WTC11 (cell line): Measurements from ENCODE around the gene GDF2. TPM values are rescaled to one million over a fixed set of nuclear protein-coding genes. Genes with fewer than 3 reads are reported as not detected.

Experiments
- ATAC-seq: fragments of 200-7000 bp; cut with Tn5 transposase; 2 replicates; pipeline ENCODE4 v1.10.0; 2021; ENCODE audit warnings: mild to moderate bottlenecking, moderate library complexity
- CTCF ChIA-PET: fragments of 300-600 bp; sonication (Branson Sonifier 250); formaldehyde crosslinking; loops from one replicate; lab custom pipeline; 2021; ENCODE audit warnings: antibody characterized with exemption; lab: Charles Lee
- POLR2A ChIA-PET: fragments of 350-600 bp; sonication (Branson Sonifier 250); formaldehyde crosslinking; loops from one replicate; lab custom pipeline; 2021; ENCODE audit warnings: antibody characterized with exemption; lab: Charles Lee
- DNase-seq: peaks from one replicate; pipeline ENCODE4 v3.0.0; 2021; ENCODE audit warnings: low spot score
- H3K27ac Mint-ChIP-seq: 2 replicates; pipeline ENCODE4 v1.8.0; 2021; ENCODE audit warnings: mixed read lengths
- H3K27me3 Mint-ChIP-seq: 2 replicates; pipeline ENCODE4 v1.8.0; 2021; ENCODE audit warnings: low read depth, mild to moderate bottlenecking, moderate library complexity, mixed read lengths
- H3K36me3 Mint-ChIP-seq: 2 replicates; pipeline ENCODE4 v1.8.0; 2021; ENCODE audit warnings: mixed read lengths
- H3K4me1 Mint-ChIP-seq: 2 replicates; pipeline ENCODE4 v1.8.0; 2022; ENCODE audit warnings: mixed read lengths
- H3K4me3 Mint-ChIP-seq: 2 replicates; pipeline ENCODE4 v1.8.0; 2021; ENCODE audit warnings: mild to moderate bottlenecking, moderate library complexity, mixed read lengths
- H3K9me3 Mint-ChIP-seq: 2 replicates; pipeline ENCODE4 v1.8.0; 2021; ENCODE audit warnings: mixed read lengths
- ATF1 ChIP-seq: sonication (generic); formaldehyde crosslinking; IDR thresholded peaks from 2 replicates; pipeline ENCODE4 v1.8.1; 2023; ENCODE audit warnings: mild to moderate bottlenecking, moderate library complexity, missing genetic modification reagents
- EMX1 ChIP-seq: fragments of 250-450 bp; sonication (Bioruptor Pico); IDR thresholded peaks from 2 replicates; pipeline ENCODE4 v1.8.0; 2021; ENCODE audit warnings: mild to moderate bottlenecking
- FOXK1 ChIP-seq: sonication (generic); formaldehyde crosslinking; IDR thresholded peaks from 2 replicates; pipeline ENCODE4 v1.8.0; 2022; ENCODE audit warnings: mild to moderate bottlenecking, moderate library complexity, missing genetic modification reagents
- FOXP4 ChIP-seq: sonication (generic); formaldehyde crosslinking; IDR thresholded peaks from 2 replicates; pipeline ENCODE4 v1.8.0; 2022; ENCODE audit warnings: mild to moderate bottlenecking, missing genetic modification reagents
- IRF1 ChIP-seq: sonication (generic); formaldehyde crosslinking; IDR thresholded peaks from 2 replicates; pipeline ENCODE4 v1.8.0; 2023; ENCODE audit warnings: missing genetic modification reagents
- IRF2 ChIP-seq: sonication (generic); formaldehyde crosslinking; IDR thresholded peaks from 2 replicates; pipeline ENCODE4 v1.8.0; 2022; ENCODE audit warnings: low read depth, missing genetic modification reagents, borderline replicate concordance
- JUN ChIP-seq: sonication (generic); formaldehyde crosslinking; IDR thresholded peaks from 2 replicates; pipeline ENCODE4 v1.8.0; 2023; ENCODE audit warnings: mild to moderate bottlenecking, missing genetic modification reagents
- MYBL2 ChIP-seq: sonication (generic); formaldehyde crosslinking; IDR thresholded peaks from 2 replicates; pipeline ENCODE4 v1.8.1; 2023; ENCODE audit warnings: mild to moderate bottlenecking, moderate library complexity, missing genetic modification reagents
- NR3C1 ChIP-seq: sonication (generic); formaldehyde crosslinking; conservative IDR thresholded peaks from 2 replicates; pipeline ENCODE4 v1.8.1; 2023; ENCODE audit warnings: low read depth, mild to moderate bottlenecking, missing genetic modification reagents
- TCF7 ChIP-seq: sonication (generic); formaldehyde crosslinking; IDR thresholded peaks from 2 replicates; pipeline ENCODE4 v1.8.0; 2022; ENCODE audit warnings: mild to moderate bottlenecking, low read depth, missing genetic modification reagents, moderate library complexity
- ZNF121 ChIP-seq: sonication (generic); formaldehyde crosslinking; IDR thresholded peaks from 2 replicates; pipeline ENCODE4 v1.8.0; 2023; ENCODE audit warnings: missing genetic modification reagents
- ZNF671 ChIP-seq: fragments of 250-450 bp; sonication (Bioruptor Pico); IDR thresholded peaks from 2 replicates; pipeline ENCODE4 v1.8.0; 2021; ENCODE audit warnings: mild to moderate bottlenecking
- total RNA-seq: library from RNA; stranded (reverse); gene quantifications from 3 replicates; pipeline ENCODE4 v1.2.3, GENCODE V29; 2021
- TF ChIP-seq, protein P1 (sequence below): sonication (generic); formaldehyde crosslinking; IDR thresholded peaks from 2 replicates; pipeline ENCODE4 v1.8.1; 2023; ENCODE audit warnings: mild to moderate bottlenecking, missing genetic modification reagents, borderline replicate concordance
- TF ChIP-seq, protein P2 (sequence below): fragments of 250-450 bp; sonication (Bioruptor Pico); IDR thresholded peaks from 2 replicates; pipeline ENCODE4 v1.8.0; 2021; ENCODE audit warnings: mild to moderate bottlenecking
- TF ChIP-seq, protein P3 (sequence below): fragments of 250-450 bp; sonication (Bioruptor Pico); IDR thresholded peaks from 2 replicates; pipeline ENCODE4 v1.9.0; 2021; ENCODE audit warnings: mild to moderate bottlenecking, borderline replicate concordance
- TF ChIP-seq, protein P4 (sequence below): sonication (generic); formaldehyde crosslinking; IDR thresholded peaks from 2 replicates; pipeline ENCODE4 v1.8.1; 2022; ENCODE audit warnings: low read depth, missing genetic modification reagents, borderline replicate concordance
- TF ChIP-seq, protein P5 (sequence below): sonication (generic); formaldehyde crosslinking; IDR thresholded peaks from 2 replicates; pipeline ENCODE4 v1.8.1; 2022; ENCODE audit warnings: low read depth, mild to moderate bottlenecking, moderate library complexity, missing genetic modification reagents, borderline replicate concordance

Gene GDF2
- total RNA-seq, 1 experiment from 2014 or later: not detected

GRCh38 chr10:47296156-47296894, 25.9 kb upstream of the GDF2 start (continued):
- TF ChIP-seq, protein P1, sequence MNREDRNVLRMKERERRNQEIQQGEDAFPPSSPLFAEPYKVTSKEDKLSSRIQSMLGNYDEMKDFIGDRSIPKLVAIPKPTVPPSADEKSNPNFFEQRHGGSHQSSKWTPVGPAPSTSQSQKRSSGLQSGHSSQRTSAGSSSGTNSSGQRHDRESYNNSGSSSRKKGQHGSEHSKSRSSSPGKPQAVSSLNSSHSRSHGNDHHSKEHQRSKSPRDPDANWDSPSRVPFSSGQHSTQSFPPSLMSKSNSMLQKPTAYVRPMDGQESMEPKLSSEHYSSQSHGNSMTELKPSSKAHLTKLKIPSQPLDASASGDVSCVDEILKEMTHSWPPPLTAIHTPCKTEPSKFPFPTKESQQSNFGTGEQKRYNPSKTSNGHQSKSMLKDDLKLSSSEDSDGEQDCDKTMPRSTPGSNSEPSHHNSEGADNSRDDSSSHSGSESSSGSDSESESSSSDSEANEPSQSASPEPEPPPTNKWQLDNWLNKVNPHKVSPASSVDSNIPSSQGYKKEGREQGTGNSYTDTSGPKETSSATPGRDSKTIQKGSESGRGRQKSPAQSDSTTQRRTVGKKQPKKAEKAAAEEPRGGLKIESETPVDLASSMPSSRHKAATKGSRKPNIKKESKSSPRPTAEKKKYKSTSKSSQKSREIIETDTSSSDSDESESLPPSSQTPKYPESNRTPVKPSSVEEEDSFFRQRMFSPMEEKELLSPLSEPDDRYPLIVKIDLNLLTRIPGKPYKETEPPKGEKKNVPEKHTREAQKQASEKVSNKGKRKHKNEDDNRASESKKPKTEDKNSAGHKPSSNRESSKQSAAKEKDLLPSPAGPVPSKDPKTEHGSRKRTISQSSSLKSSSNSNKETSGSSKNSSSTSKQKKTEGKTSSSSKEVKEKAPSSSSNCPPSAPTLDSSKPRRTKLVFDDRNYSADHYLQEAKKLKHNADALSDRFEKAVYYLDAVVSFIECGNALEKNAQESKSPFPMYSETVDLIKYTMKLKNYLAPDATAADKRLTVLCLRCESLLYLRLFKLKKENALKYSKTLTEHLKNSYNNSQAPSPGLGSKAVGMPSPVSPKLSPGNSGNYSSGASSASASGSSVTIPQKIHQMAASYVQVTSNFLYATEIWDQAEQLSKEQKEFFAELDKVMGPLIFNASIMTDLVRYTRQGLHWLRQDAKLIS (CRISPR knock-in tag): no peak

DNA sequence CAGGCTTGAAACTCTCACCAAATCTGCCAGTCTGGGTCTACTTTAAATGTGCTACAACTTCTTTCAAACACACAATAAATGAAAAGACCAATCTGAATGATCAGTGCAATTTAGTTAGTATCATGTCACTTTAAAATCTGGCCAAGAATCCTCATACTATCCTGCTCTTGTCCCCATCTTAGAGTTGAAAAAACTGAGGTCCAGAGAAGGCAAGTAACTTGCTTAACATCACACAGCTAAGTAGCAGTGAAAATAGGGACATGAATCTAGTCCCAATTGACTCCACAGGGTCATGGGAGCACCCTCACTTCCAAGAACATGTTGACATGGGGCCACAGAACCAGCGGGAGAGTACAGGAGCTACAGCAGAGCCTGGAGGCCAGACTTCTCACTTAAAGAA, 25.3 kb upstream of the GDF2 start:
- DNase-seq (no peak), ATAC-seq (no peak)
- H3K4me3 Mint-ChIP-seq: no peak overlapping the region
- no peak overlapping the region for H3K27ac Mint-ChIP-seq
- no peaks in the 10 kb centered on the region for H3K9me3 Mint-ChIP-seq
- CTCF ChIA-PET: interaction anchor here (0.9 to 2.4 kb wide), 10 partner anchors 8 to 284 kb away, joined by 3 to 13 read pairs (median 6); no protein-coding TSS in a partner anchor
- H3K27me3 Mint-ChIP-seq: peaks cover 32% of the 10 kb centered on the region
- no peaks in the 10 kb centered on the region for H3K36me3 Mint-ChIP-seq
- POLR2A ChIA-PET: no interaction called here
- no peak for TF ChIP-seq ZNF671 (CRISPR knock-in tag)
- TF ChIP-seq, protein P2, sequence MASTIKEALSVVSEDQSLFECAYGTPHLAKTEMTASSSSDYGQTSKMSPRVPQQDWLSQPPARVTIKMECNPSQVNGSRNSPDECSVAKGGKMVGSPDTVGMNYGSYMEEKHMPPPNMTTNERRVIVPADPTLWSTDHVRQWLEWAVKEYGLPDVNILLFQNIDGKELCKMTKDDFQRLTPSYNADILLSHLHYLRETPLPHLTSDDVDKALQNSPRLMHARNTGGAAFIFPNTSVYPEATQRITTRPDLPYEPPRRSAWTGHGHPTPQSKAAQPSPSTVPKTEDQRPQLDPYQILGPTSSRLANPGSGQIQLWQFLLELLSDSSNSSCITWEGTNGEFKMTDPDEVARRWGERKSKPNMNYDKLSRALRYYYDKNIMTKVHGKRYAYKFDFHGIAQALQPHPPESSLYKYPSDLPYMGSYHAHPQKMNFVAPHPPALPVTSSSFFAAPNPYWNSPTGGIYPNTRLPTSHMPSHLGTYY (CRISPR knock-in tag): no peak
- no peak for TF ChIP-seq IRF2 (CRISPR knock-in tag)
- no peak for TF ChIP-seq ATF1 (CRISPR knock-in tag)
- TF ChIP-seq, protein P3, sequence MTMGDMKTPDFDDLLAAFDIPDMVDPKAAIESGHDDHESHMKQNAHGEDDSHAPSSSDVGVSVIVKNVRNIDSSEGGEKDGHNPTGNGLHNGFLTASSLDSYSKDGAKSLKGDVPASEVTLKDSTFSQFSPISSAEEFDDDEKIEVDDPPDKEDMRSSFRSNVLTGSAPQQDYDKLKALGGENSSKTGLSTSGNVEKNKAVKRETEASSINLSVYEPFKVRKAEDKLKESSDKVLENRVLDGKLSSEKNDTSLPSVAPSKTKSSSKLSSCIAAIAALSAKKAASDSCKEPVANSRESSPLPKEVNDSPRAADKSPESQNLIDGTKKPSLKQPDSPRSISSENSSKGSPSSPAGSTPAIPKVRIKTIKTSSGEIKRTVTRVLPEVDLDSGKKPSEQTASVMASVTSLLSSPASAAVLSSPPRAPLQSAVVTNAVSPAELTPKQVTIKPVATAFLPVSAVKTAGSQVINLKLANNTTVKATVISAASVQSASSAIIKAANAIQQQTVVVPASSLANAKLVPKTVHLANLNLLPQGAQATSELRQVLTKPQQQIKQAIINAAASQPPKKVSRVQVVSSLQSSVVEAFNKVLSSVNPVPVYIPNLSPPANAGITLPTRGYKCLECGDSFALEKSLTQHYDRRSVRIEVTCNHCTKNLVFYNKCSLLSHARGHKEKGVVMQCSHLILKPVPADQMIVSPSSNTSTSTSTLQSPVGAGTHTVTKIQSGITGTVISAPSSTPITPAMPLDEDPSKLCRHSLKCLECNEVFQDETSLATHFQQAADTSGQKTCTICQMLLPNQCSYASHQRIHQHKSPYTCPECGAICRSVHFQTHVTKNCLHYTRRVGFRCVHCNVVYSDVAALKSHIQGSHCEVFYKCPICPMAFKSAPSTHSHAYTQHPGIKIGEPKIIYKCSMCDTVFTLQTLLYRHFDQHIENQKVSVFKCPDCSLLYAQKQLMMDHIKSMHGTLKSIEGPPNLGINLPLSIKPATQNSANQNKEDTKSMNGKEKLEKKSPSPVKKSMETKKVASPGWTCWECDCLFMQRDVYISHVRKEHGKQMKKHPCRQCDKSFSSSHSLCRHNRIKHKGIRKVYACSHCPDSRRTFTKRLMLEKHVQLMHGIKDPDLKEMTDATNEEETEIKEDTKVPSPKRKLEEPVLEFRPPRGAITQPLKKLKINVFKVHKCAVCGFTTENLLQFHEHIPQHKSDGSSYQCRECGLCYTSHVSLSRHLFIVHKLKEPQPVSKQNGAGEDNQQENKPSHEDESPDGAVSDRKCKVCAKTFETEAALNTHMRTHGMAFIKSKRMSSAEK: no peak
- no peak for TF ChIP-seq JUN (CRISPR knock-in tag)
- TF ChIP-seq EMX1: no peak
- no peak for TF ChIP-seq NR3C1 (CRISPR knock-in tag)
- no peak for TF ChIP-seq FOXK1
- TF ChIP-seq MYBL2 (CRISPR knock-in tag): no peak
- TF ChIP-seq, protein P4, sequence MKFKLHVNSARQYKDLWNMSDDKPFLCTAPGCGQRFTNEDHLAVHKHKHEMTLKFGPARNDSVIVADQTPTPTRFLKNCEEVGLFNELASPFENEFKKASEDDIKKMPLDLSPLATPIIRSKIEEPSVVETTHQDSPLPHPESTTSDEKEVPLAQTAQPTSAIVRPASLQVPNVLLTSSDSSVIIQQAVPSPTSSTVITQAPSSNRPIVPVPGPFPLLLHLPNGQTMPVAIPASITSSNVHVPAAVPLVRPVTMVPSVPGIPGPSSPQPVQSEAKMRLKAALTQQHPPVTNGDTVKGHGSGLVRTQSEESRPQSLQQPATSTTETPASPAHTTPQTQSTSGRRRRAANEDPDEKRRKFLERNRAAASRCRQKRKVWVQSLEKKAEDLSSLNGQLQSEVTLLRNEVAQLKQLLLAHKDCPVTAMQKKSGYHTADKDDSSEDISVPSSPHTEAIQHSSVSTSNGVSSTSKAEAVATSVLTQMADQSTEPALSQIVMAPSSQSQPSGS (CRISPR knock-in tag): no peak
- TF ChIP-seq ZNF121 (CRISPR knock-in tag): no peak
- no peak for TF ChIP-seq FOXP4 (CRISPR knock-in tag)
- no peak for TF ChIP-seq IRF1 (CRISPR knock-in tag)
- TF ChIP-seq TCF7 (CRISPR knock-in tag): no peak
- TF ChIP-seq, protein P5, sequence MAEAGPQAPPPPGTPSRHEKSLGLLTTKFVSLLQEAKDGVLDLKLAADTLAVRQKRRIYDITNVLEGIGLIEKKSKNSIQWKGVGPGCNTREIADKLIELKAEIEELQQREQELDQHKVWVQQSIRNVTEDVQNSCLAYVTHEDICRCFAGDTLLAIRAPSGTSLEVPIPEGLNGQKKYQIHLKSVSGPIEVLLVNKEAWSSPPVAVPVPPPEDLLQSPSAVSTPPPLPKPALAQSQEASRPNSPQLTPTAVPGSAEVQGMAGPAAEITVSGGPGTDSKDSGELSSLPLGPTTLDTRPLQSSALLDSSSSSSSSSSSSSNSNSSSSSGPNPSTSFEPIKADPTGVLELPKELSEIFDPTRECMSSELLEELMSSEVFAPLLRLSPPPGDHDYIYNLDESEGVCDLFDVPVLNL (CRISPR knock-in tag): no peak
- peaks cover 16% of the 10 kb centered on the region for H3K4me1 Mint-ChIP-seq
